ENCODE data around the gene ANKRD23. TPM values are rescaled to one million over a fixed set of nuclear protein-coding genes. Genes with fewer than 3 reads are reported as not detected.

The ANKRD23 gene
- total and polyA plus RNA-seq, 2 experiments from 2014 or later = 3.3 to 11.0 TPM

DNA sequence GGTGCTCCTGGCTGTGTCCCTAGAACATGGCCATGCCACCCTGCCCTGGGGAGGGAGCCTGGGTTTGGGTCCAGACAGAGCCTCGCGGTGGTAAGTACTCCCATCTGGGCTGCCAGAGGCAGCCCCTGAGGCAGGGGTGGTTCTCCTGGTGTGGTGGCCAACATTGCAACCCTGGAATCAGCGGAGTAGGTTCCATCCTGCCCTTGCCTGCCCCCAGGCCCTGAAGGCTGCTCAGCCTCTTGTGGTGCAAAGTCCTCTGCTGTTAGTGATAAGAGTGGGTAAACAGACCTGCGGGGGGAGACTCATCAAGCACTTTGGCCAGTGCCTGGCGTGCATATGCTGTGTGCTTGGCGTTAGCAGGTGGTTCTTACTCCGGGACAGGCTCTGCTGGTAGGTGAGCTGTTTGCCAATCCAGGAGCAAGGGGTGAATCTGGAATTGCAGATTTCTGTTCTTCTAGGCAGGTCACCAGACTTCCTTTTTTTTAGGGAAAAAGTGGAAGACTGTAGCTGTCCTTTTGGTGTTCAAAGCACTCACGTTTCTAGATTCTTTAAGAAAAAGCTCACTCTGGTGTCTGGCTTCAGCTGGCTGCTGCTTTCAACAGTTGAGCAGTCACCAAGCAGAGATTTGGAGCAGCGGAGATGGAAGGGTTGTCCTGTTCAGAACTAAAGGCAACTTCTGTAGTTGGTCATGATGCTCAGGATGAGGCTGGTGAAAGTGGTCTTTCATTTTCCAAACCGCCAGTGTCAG, 24.5 kb downstream of the ANKRD23 start:
- peak in 1 of 2 donors; percentile 49 for DNase-seq (ENCODE audit: low read depth in 1 of 2, low spot score in 1 of 2)
- Histone ChIP-seq H3K9me3 (ENCODE audit: low read depth) (no peaks in the 10 kb centered on the region), H3K27ac (no peak overlapping the region), H3K4me1 (ENCODE audit: low read depth) (peaks cover 44% of the 10 kb centered on the region), H3K4me3 (no peak overlapping the region), H3K36me3 (no peaks in the 10 kb centered on the region), H3K27me3 (no peaks in the 10 kb centered on the region)
- TF ChIP-seq, protein P1, sequence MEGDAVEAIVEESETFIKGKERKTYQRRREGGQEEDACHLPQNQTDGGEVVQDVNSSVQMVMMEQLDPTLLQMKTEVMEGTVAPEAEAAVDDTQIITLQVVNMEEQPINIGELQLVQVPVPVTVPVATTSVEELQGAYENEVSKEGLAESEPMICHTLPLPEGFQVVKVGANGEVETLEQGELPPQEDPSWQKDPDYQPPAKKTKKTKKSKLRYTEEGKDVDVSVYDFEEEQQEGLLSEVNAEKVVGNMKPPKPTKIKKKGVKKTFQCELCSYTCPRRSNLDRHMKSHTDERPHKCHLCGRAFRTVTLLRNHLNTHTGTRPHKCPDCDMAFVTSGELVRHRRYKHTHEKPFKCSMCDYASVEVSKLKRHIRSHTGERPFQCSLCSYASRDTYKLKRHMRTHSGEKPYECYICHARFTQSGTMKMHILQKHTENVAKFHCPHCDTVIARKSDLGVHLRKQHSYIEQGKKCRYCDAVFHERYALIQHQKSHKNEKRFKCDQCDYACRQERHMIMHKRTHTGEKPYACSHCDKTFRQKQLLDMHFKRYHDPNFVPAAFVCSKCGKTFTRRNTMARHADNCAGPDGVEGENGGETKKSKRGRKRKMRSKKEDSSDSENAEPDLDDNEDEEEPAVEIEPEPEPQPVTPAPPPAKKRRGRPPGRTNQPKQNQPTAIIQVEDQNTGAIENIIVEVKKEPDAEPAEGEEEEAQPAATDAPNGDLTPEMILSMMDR (IDR thresholded peaks at IDR 0.05; ENCODE audit: low read depth, low read length) = no peak

DNA sequence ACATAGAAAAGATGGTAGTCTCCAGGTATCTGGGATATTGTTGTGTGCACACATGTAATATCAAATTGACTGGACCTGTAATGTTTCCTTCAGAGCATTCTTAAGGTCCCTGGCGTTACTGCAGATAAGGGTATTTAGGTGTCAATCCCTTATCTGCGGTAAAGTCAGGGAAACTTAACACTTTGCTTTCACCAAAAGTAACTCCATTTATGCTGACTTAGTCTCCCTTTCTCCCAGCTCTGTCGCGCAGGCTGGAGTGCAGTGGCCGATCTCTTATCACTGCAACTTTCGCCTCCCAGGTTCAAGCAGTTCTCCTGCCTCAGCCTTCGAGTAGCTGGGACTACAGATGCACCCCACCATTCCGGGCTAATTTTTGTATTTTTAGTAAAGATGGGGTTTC, 25.9 kb downstream of the ANKRD23 start:
- TF ChIP-seq, protein P1 (IDR thresholded peaks at IDR 0.05; ENCODE audit: low read depth, low read length) = no peak
- Histone ChIP-seq H3K4me1 (ENCODE audit: low read depth) (peaks cover 40% of the 10 kb centered on the region), H3K27me3 (no peaks in the 10 kb centered on the region), H3K36me3 (no peaks in the 10 kb centered on the region), H3K4me3 (peak overlapping the region; percentile 59), H3K27ac (no peak overlapping the region), H3K9me3 (ENCODE audit: low read depth) (no peaks in the 10 kb centered on the region)
- DNase-seq (ENCODE audit: low read depth in 1 of 2, low spot score in 1 of 2) = no peak

DNA sequence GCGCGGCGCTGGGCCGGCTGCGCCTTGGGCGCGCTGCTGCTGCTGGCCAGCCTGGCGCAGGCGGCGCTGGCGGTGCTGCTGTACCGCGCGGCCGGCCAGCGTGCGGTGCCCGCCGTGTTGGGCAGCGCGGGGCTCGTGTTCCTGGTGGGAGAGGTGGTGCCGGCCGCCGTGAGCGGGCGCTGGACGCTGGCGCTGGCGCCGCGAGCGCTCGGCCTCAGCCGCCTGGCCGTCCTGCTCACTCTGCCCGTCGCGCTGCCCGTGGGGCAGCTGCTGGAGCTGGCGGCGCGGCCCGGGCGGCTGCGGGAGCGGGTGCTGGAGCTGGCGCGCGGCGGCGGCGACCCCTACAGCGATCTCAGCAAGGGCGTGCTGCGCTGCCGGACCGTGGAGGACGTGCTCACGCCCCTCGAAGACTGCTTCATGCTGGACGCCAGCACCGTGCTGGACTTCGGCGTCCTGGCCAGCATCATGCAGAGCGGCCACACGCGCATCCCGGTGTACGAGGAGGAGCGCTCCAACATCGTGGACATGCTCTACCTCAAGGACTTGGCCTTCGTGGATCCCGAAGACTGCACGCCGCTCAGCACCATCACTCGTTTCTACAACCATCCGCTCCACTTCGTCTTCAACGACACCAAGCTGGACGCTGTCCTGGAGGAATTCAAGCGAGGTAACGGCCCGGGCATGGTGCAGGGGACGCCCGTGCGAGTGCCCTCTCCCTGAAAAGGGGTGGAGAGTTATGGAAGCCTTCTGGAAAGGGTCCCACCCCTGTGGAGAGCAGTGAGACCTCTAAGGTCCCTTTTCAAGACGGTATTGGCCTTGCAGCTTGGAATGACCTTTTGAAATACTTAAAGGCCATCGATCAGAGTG, 26.8 kb downstream of the ANKRD23 start:
- Histone ChIP-seq H3K4me3 (peak overlapping the region; percentile 59), H3K4me1 (ENCODE audit: low read depth) (peaks cover 48% of the 10 kb centered on the region), H3K27ac (peak overlapping the region; percentile 53), H3K9me3 (ENCODE audit: low read depth) (no peaks in the 10 kb centered on the region), H3K27me3 (no peaks in the 10 kb centered on the region), H3K36me3 (no peaks in the 10 kb centered on the region)
- DNase-seq (ENCODE audit: low read depth in 1 of 2, low spot score in 1 of 2) = peak in 1 of 2 donors; percentile 27
- TF ChIP-seq, protein P1 (IDR thresholded peaks at IDR 0.05; ENCODE audit: low read depth, low read length) = no peak

DNA sequence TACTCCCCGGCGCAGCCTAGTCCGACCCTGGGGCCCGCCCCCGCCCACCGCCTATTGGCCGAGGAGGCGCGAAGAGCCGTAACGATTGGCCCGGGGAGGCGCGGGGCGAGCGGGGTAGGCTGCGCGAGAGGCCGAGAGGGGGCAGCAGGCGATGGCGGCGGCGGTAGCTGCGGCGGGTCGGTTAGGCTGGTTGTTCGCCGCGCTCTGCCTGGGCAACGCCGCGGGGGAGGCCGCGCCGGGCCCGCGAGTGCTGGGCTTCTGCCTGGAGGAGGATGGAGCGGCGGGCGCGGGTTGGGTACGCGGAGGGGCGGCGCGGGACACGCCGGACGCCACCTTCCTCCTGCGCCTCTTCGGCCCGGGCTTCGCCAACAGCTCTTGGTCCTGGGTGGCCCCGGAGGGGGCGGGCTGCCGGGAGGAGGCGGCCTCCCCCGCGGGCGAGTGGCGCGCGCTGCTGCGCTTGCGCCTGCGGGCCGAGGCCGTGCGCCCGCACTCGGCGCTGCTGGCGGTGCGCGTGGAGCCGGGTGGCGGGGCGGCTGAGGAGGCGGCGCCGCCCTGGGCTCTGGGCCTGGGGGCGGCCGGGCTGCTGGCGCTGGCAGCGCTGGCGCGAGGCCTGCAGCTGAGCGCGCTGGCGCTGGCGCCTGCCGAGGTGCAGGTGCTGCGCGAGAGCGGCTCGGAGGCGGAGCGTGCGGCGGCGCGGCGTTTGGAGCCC, 27.5 kb downstream of the ANKRD23 start, which contains the start of gene CNNM3:
Gene CNNM3 (plus strand): TSS at position 142 of the 709 bp plus-strand sequence. CDS start 10 bp downstream, at position 152.
- Histone ChIP-seq H3K27ac (peak within 1 kb of the TSS; percentile 54), H3K4me1 (ENCODE audit: low read depth) (peaks cover 51% of the 10 kb centered on the region), H3K36me3 (no peaks in the 10 kb centered on the region), H3K27me3 (no peaks in the 10 kb centered on the region), H3K9me3 (ENCODE audit: low read depth) (no peaks in the 10 kb centered on the region), H3K4me3 (peak within 1 kb of the TSS; percentile 59)
- DNase-seq (ENCODE audit: low read depth in 1 of 2, low spot score in 1 of 2) = peak; percentile 95 to 96
- TF ChIP-seq, protein P1 (IDR thresholded peaks at IDR 0.05; ENCODE audit: low read depth, low read length) = peak; percentile 63
